ENCODE data around the gene SUZ12.
A peak's percentile ranks its signal among the peaks of the same experiment; 100 is the strongest.
"Not testable (repeated sequence)": the region's sequence is repeated elsewhere in the genome, so short reads cannot be mapped to it uniquely, and the experiment has no call there.

Gene SUZ12

GRCh38 chr17:31936615-31937609 lies at the start of gene SUZ12:
TSS of gene SUZ12 (plus strand) at chr17:31937007. CDS start at chr17:31937247, 240 bp downstream.
- DNase-seq, result peak; percentile 20

- no peak for DNase-seq
Measured at GRCh38 chr17:31888124-31888523, 48.7 kb upstream of the SUZ12 start.

- no peak for DNase-seq
Measured at GRCh38 chr17:31900877-31901276, 35.9 kb upstream of the SUZ12 start.

- no peak for DNase-seq
Measured at GRCh38 chr17:31902693-31903092, 34.1 kb upstream of the SUZ12 start.

GRCh38 chr17:31903401-31903800 lies 33.4 kb upstream of the SUZ12 start:
- no peak for DNase-seq

GRCh38 chr17:31907342-31907962 lies 29.4 kb upstream of the SUZ12 start:
- no peak for DNase-seq

GRCh38 chr17:31908386-31908785 lies 28.4 kb upstream of the SUZ12 start:
- no peak for DNase-seq

- DNase-seq, result not testable (repeated sequence)
Measured at GRCh38 chr17:31912705-31913104, 24.1 kb upstream of the SUZ12 start.

GRCh38 chr17:31915456-31916100 lies 21.2 kb upstream of the SUZ12 start:
- no peak for DNase-seq

GRCh38 chr17:31916491-31917064 lies 20.2 kb upstream of the SUZ12 start:
- DNase-seq, result no peak

- no peak for DNase-seq
Measured at GRCh38 chr17:31917065-31917529, 19.7 kb upstream of the SUZ12 start.

GRCh38 chr17:31917721-31918120 lies 19.1 kb upstream of the SUZ12 start:
- not testable (repeated sequence) for DNase-seq

GRCh38 chr17:31918701-31919128 lies 18.1 kb upstream of the SUZ12 start:
- DNase-seq, result no peak

GRCh38 chr17:31919802-31920525 lies 16.8 kb upstream of the SUZ12 start:
- no peak for DNase-seq

- no peak for DNase-seq
Measured at GRCh38 chr17:31926100-31926729, 10.6 kb upstream of the SUZ12 start.

GRCh38 chr17:31931756-31932155 lies 5.1 kb upstream of the SUZ12 start:
- DNase-seq, result no peak

- no peak for DNase-seq
Measured at GRCh38 chr17:31935512-31935911, 1.3 kb upstream of the SUZ12 start.

GRCh38 chr17:31937926-31938641 lies 1.3 kb downstream of the SUZ12 start:
- DNase-seq, result not testable (repeated sequence)

- not testable (repeated sequence) for DNase-seq
Measured at GRCh38 chr17:31941916-31942315, 5.1 kb downstream of the SUZ12 start.

- DNase-seq, result not testable (repeated sequence)
Measured at GRCh38 chr17:31942396-31942795, 5.6 kb downstream of the SUZ12 start.

GRCh38 chr17:31951953-31952352 lies 15.1 kb downstream of the SUZ12 start:
- not testable (repeated sequence) for DNase-seq

Measured in NCI-H524 treated with DMSO at 0.1 percent for 48 hours (cell line).